ENCODE measurements around the gene MMP25.
"Not testable (repeated sequence)": the region's sequence is repeated elsewhere in the genome, so short reads cannot be mapped to it uniquely, and the experiment has no call there.

MMP25 gene

DNA sequence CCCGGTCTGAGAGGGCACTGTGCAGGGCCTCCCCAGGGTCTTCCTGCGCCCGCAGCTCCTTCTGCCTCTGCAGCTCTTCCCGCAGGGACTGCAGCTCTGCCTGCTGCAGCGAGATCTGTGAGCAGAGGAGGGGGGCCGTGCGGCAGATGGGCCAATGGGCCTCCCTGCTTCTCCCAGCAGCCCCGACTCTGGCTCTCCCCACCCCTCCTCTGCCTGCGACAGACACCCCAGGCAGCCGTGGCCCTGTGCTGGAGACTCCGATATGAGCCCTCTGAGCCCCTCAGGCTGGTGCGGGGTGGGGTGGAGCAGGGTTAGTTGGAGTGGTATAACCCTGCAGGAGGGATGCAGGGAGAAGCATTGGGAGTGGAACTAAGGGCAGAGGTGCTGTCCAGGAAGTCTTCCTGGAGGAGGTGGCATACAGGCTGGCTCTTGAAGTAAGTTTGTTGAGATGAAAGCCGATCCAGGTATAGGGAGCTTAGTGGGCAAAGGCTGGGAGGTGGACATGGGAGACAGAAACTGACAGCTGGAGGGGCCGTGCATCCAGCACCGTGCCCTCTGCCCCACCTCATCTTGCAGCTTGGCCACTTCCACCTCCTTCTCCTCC lies 17.5 kb upstream of the MMP25 start:
- FAIRE-seq = no peak
- no peak for DNase-seq (ENCODE audit: insufficient read length, low spot score)

- FAIRE-seq (no peak), DNase-seq (ENCODE audit: insufficient read length, low spot score) (no peak)
Observed at GRCh38 chr16:3029491-3030221, 16.7 kb upstream of the MMP25 start.

DNA sequence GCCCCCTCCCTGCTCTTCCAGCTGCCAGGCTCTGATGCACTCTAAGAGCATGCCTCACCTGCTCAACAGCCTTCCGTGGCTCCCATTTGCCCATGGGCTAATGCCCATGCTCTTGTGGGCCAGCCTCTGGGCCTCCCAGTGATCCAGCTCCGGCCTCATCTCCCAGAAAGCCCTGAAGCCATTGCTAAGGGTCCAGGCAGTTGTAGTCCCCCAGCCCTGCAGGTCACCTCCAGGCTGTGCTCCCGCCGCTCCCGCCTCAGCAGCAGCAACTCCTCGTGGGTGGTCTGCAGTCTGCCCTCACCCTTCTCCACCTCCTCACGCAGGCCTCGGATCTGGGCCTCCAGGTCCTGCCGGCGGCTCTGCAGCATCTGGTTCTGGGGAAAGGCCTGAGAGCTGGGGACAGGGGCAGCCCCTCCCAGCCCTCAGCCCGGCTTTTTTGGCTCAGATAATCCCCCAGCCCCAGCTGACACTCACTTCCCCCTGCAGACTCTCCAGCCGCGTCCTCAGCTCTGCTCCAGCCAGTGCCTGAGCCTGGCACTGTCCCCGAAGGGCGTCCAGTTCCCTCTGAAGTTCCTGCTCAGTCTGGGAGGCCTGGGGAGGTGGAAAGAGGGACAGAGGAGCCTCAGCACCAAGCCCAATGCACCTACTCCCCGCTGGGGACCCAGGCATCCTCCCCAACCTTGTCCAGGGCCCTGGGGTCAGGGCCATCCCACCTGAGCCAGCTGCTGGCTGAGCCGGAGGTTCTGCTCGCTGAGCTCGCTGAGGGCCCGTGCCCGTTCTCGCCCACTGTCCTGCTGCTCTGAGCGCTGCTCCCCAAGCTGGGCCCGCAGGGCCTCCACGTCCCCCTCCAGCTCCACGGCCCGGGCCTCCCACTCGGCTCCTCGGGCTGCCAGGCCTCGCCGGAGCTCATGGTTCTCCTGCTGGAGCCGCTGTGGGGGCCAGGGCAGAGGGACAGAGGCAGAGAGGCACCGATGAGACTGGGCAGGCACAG lies 15.8 kb upstream of the MMP25 start:
- FAIRE-seq = no peak

DNA sequence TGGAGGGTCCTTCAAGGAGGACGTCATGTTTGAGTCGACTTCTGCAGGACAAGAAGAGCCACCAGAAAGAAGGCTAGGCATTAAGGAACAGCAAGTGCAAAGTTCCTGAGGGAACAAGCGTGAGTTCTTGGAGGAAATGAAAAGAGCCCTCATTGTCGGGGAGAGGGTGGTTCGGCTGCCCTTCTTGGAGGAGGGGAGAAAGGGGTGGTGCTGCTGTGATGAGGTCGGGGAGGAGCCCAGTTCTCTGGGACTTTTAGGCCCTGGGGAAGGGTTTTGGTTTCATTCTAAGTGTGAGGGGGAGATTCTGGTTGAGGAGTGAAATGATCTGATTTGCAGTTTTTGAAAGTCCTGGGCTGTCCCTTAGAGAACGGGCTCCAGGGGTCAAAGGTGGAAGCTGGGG lies 13.7 kb upstream of the MMP25 start:
- DNase-seq (ENCODE audit: insufficient read length, low spot score) = no peak
- FAIRE-seq = no peak

More for the DNA sequence above, 15.8 kb upstream of the MMP25 start:
- no peak for DNase-seq (ENCODE audit: insufficient read length, low spot score)

DNA sequence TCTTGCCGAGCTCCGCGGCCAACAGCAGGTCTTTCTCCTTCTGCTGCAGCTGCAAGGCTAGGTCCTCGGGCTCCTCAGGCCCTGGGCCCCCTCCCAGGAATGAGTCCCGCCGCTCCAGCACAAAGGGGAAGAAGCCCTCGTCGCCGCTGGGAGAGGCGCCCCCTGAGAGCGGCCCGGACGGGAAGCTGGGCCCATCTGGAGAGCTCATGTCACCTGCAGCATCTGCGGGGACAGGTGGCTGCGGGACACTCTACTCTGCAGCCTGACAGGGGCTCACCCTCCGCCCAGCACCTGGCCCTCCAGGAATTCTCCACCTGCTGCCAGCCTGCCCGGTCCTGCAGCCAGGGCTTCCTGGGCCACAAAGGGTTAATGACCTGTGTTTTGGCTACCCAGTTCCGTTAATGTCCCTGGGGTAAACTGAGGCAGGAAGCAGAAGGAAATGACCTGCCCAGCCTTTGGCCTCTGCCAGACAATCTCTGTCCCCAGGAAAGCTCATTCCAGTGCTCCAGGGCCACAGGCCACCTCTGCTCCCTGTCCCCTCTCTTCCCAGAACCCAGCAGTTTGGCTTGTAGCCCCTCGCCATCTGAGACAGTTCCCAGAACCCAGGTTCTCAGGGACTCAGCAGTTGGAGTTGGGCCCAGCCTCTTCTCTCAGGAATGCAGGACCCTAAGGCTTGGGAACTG lies 10.9 kb upstream of the MMP25 start:
- FAIRE-seq = no peak
- no peak for DNase-seq (ENCODE audit: insufficient read length, low spot score)

- FAIRE-seq = no peak
- DNase-seq (ENCODE audit: insufficient read length, low spot score) = no peak
Observed at GRCh38 chr16:3035972-3036725, 10.2 kb upstream of the MMP25 start.

DNA sequence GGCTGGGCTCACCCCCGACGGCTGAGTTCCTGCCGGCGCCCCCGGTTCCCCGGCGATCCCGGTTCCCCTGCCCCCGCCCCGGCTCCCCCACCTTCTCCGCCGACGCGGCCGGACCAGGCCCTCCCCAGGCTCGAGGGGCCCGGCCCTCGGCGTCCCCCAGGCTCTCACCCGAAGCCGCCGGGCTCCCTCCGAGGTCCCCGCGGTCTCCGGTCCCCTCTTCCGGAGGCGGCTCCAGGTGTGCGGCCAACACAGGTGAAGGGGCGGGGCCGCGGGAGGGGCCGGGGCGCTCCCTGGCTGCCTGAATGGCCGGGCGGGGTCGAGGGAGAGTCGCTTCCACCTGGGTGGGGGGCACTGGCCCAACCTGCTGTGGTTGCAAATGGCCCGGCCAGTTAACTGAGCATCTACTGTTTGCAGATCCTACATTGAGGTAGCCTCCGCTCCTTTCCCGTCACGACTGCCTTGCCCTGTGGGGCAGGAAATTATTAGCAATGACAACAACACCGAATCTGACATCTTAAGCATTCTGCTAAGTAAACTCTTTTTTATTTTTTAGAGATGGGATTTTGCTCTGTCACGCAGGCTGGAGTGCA lies 9.5 kb upstream of the MMP25 start, which contains the start of gene BICDL2:
Gene BICDL2 (minus strand): TSS at position 219 of the 590 bp plus-strand sequence. CDS start 1,448 bp downstream, outside the sequence.
- FAIRE-seq = no peak
- DNase-seq (ENCODE audit: insufficient read length, low spot score) = no peak

DNA sequence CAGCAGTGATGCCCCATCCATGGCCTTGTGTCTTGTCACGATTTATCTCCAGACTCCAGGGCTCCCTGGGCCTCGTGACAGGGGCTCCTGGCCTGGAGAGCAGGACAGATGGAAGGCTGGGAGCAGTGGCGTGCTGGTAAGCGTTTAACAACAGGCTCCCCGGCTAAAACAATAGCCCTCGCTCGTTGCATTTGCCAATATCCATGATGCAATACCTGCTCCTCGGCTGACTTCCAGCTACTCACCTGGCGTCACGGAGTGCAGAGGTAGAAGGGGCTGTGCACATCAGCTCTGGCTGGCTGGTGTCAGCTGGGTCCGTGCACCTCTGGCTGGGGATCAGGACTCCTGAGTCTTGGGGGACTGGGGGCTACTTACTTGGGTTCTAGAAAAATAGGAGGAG lies 8.1 kb upstream of the MMP25 start:
- FAIRE-seq (no peak), DNase-seq (ENCODE audit: insufficient read length, low spot score) (no peak)

GRCh38 chr16:3038896-3039295 lies 7.5 kb upstream of the MMP25 start:
- no peak for DNase-seq (ENCODE audit: insufficient read length, low spot score)
- no peak for FAIRE-seq

DNA sequence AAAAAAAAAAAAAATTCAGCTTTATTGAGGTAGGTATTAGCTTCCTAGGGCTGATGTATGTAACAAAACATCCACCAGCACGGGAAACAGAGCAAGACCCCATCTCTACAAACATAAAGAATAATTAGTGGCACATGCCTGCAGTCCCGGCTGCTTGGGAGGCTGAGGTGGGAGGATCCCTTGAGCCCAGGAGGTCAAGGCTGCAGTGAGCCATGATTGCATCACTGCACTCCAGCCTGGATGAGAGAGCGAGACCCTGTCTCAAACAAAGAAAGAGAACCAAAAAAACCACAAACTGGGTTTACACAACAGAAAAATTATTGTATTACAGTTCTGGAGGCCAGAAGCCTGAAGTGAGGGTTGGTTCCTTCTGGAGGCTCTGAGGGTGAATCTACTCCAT lies 4.0 kb upstream of the MMP25 start:
- FAIRE-seq (no peak), DNase-seq (ENCODE audit: insufficient read length, low spot score) (no peak)

DNA sequence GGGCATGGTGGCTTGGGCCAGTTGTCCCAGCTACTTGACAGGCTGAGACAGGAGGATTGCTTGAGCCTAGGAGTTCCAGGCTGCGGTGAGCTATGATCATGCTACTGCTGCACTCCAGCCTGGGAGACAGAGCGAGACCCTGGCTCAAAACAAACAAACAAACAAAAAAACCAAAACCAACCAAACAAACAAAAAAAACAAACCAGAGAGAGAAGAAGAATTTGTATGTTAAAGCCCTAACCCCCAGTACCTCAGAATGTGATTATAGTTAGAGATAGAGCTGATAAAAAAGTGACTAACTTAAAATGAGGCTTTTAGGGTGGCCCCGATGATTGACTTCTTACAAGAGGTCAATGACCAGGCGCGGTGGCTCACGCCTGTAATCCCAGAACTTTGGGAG lies 1.7 kb upstream of the MMP25 start:
- FAIRE-seq = no peak
- DNase-seq (ENCODE audit: insufficient read length, low spot score) = no peak

- no peak for FAIRE-seq
- DNase-seq (ENCODE audit: insufficient read length, low spot score) = no peak
Observed at GRCh38 chr16:3046641-3047386, 453 bp downstream of the MMP25 start.

DNA sequence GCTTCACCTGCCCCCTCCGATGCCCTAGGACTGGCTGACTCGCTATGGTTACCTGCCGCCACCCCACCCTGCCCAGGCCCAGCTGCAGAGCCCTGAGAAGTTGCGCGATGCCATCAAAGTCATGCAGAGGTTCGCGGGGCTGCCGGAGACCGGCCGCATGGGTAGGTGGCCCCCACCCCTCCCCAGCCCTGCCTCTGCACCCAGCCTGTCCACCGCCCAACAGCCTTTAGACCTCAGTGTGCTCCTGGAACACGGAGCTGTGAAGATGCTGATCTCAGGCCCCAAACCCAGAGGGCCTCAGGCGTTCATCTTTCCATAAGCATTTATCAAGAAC lies 993 bp downstream of the MMP25 start:
- no peak for FAIRE-seq

DNA sequence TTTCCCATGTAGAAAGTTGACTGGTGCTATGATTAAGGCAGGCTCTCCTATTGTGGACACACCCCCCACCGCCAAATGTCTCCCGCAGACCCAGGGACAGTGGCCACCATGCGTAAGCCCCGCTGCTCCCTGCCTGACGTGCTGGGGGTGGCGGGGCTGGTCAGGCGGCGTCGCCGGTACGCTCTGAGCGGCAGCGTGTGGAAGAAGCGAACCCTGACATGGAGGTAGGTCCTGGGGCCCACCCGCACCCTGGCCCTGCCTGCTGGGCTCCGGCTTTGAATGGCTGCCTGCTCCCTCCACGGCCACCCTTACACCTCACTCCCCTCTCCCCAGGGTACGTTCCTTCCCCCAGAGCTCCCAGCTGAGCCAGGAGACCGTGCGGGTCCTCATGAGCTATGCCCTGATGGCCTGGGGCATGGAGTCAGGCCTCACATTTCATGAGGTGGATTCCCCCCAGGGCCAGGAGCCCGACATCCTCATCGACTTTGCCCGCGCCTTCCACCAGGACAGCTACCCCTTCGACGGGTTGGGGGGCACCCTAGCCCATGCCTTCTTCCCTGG lies 3.6 kb downstream of the MMP25 start:
- FAIRE-seq (no peak), DNase-seq (ENCODE audit: insufficient read length, low spot score) (no peak)

More for the DNA sequence above, 993 bp downstream of the MMP25 start:
- no peak for DNase-seq (ENCODE audit: insufficient read length, low spot score)

DNA sequence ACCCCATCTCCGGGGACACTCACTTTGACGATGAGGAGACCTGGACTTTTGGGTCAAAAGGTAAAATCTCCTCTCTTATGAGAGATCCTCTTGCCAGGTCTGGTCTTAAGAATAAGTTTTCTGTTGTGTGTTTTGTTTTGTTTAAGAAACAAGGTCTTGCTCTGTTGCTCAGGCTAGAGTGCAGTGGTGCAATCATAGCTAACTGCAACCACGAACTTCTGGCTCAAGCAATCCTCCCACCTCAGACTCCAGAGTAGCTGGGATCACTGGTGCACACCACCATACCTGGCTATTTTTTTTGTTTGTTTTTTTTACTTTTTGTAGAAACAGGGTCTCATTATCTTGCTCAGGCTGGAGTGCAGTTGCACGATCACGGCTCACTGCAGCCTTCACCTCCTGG lies 4.1 kb downstream of the MMP25 start:
- no peak for DNase-seq (ENCODE audit: insufficient read length, low spot score)
- FAIRE-seq = no peak

DNA sequence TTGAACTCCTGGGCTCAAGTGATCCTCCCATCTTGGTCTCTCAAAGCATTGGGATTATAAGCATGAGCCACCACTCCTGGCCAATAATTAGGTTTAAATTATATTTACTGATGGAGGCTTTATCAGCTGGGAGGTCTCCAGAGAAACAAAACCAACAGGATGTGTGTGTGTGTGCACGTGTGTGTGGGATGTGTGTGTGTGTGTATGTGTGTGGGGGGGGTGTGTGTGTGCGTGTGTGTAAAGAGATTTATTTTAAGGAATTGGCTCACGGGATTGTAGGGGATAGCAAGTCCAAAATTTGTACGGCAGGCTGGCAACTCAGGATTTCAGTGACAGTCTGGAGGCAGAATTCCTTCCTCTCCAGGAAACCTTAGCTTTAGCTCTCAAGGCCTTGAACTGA lies 4.6 kb downstream of the MMP25 start:
- DNase-seq (ENCODE audit: insufficient read length, low spot score) (no peak), FAIRE-seq (no peak)

GRCh38 chr16:3051494-3051893 lies 5.1 kb downstream of the MMP25 start:
- FAIRE-seq (no peak), DNase-seq (ENCODE audit: insufficient read length, low spot score) (no peak)

- not testable (repeated sequence) for DNase-seq (ENCODE audit: insufficient read length, low spot score); FAIRE-seq
Observed at GRCh38 chr16:3052571-3053329, 6.4 kb downstream of the MMP25 start.

All from GM19239 (cell line).